HCT116 (cell line): ENCODE measurements around the gene TAGLN. TPM values are rescaled to one million over a fixed set of nuclear protein-coding genes. Genes with fewer than 3 reads are reported as not detected.

ENCODE experiments used
- ATAC-seq: fragments of 200-7000 bp; cut with Tn5 transposase; 2 replicates; pipeline ENCODE4 v1.9.1; 2020; ENCODE audit warnings: mild to moderate bottlenecking, moderate library complexity
- BruUV-seq: library from RNA; stranded (reverse); fragments of 400-500 nt; replicated peaks from 2 replicates; lab custom pipeline; 2021; lab: Mats Ljungman, UMichigan
- CTCF ChIA-PET: fragments of 300-600 bp; sonication (Branson Sonifier 250); formaldehyde crosslinking; loops from one replicate; lab custom pipeline; 2021; ENCODE audit warnings: antibody characterized with exemption; lab: Charles Lee
- POLR2A ChIA-PET: fragments of 300-600, 350-600 bp; sonication (Branson Sonifier 250); formaldehyde crosslinking; loops from one replicate; lab custom pipeline; 2021; ENCODE audit warnings: antibody characterized with exemption; lab: Charles Lee
- RAD21 ChIA-PET, 2 experiments: fragments of 300-600 bp; sonication (Branson Sonifier 250); formaldehyde crosslinking; loops; one replicate each; lab custom pipeline; 2023; ENCODE audit warnings: low total read pairs in 2 of 2; ENCODE audit not compliant: uncharacterized antibody in 2 of 2, unreplicated experiment in 2 of 2, low non-redundant PET in 1 of 2; lab: Charles Lee
- DNase-seq: peaks from one replicate; pipeline ENCODE4 v3.0.0-alpha.2; 2010; ENCODE audit warnings: low read depth, low spot score
- H2AFZ ChIP-seq: fragments of 200-600 bp; shearing (Covaris generic), sonication (generic); 2 replicates; pipeline ENCODE4 v1.6.1; 2017; ENCODE audit warnings: low read depth, mixed run types, mixed read lengths, antibody characterized with exemption, low read length; ENCODE audit not compliant: poor library complexity, severe bottlenecking
- H3K27ac ChIP-seq: 2 replicates; pipeline ENCODE4 v1.5.1; 2012; ENCODE audit warnings: low read depth, low read length
- H3K27me3 ChIP-seq: fragments of 200-600 bp; sonication (generic); 2 replicates; pipeline ENCODE4 v1.6.1; 2016; ENCODE audit warnings: mixed run types, low read length, mixed read lengths; ENCODE audit not compliant: insufficient read depth
- H3K36me3 ChIP-seq, 2 experiments: fragments of 200-500 bp in 1 of 2; fragments of 200-600 bp in 1 of 2; sonication (Bioruptor generic) in 1 of 2; sonication (generic) in 1 of 2; 2 replicates each; pipeline versions ENCODE4 v1.5.1 to v1.6.1; 2014 to 2016; ENCODE audit warnings: low read length in 2 of 2, inconsistent platforms in 1 of 2, mixed read lengths in 1 of 2, mixed run types in 1 of 2; ENCODE audit not compliant: insufficient read depth in 2 of 2, control insufficient read depth in 1 of 2
- H3K4me1 ChIP-seq, 2 experiments: fragments of 200-600 bp in 1 of 2; sonication (generic) in 1 of 2; 2 replicates each; pipeline versions ENCODE4 v1.5.1 to v1.6.1; 2012 to 2017; ENCODE audit warnings: low read length in 2 of 2, inconsistent platforms in 1 of 2, mild to moderate bottlenecking in 1 of 2, mixed read lengths in 1 of 2, mixed run types in 1 of 2, moderate library complexity in 1 of 2; ENCODE audit not compliant: insufficient read depth in 2 of 2, control insufficient read depth in 1 of 2
- H3K4me2 ChIP-seq: fragments of 200-600 bp; sonication (generic); 2 replicates; pipeline ENCODE4 v1.6.1; 2017; ENCODE audit warnings: mixed run types, low read length, mixed read lengths
- H3K4me3 ChIP-seq, 2 experiments: fragments of 200-600 bp in 1 of 2; sonication (generic) in 1 of 2; replicated peaks in 1 of 2; 2 replicates each; pipeline ENCODE4 v1.5.1; 2011 to 2016; ENCODE audit warnings: low read length in 2 of 2, control low read depth in 1 of 2, low read depth in 1 of 2, mild to moderate bottlenecking in 1 of 2, mixed read lengths in 1 of 2, mixed run types in 1 of 2
- H3K79me2 ChIP-seq: fragments of 200-600 bp; sonication (generic); 2 replicates; pipeline ENCODE4 v1.6.1; 2017; ENCODE audit warnings: mild to moderate bottlenecking, mixed run types, low read length, moderate library complexity, mixed read lengths; ENCODE audit not compliant: insufficient read depth
- H3K9ac ChIP-seq: fragments of 200-600 bp; sonication (generic); 2 replicates; pipeline ENCODE4 v1.6.1; 2016; ENCODE audit warnings: low read length, mixed read lengths
- H3K9me2 ChIP-seq: fragments of 200-600 bp; sonication (generic), shearing (Covaris generic); 2 replicates; pipeline ENCODE4 v1.6.1; 2017; ENCODE audit warnings: mixed run types, mild to moderate bottlenecking, moderate library complexity; ENCODE audit not compliant: insufficient read depth
- H3K9me3 ChIP-seq, 2 experiments: fragments of 200-500 bp in 1 of 2; fragments of 200-600 bp in 1 of 2; sonication (Bioruptor generic) in 1 of 2; sonication (generic) in 1 of 2; 2 replicates each; pipeline ENCODE4 v1.6.1; 2014 to 2017; ENCODE audit warnings: low read length in 2 of 2, mixed read lengths in 2 of 2, inconsistent platforms in 1 of 2, low read depth in 1 of 2, mild to moderate bottlenecking in 1 of 2, mixed run types in 1 of 2, moderate library complexity in 1 of 2; ENCODE audit not compliant: control insufficient read depth in 1 of 2, insufficient read depth in 1 of 2
- H4K20me1 ChIP-seq: fragments of 200-600 bp; sonication (generic), shearing (Covaris generic); 2 replicates; pipeline ENCODE4 v1.6.1; 2017; ENCODE audit warnings: mixed run types, mild to moderate bottlenecking, moderate library complexity; ENCODE audit not compliant: insufficient read depth
- ELF1 ChIP-seq: IDR thresholded peaks from 2 replicates; pipeline ENCODE4 v1.6.1; 2012; ENCODE audit warnings: low read depth, borderline replicate concordance
- FOSL1 ChIP-seq: IDR thresholded peaks from 2 replicates; pipeline ENCODE4 v1.6.1; 2012; ENCODE audit warnings: low read depth
- JUND ChIP-seq: IDR thresholded peaks from 2 replicates; pipeline ENCODE4 v1.6.1; 2012
- MAX ChIP-seq: IDR thresholded peaks from 2 replicates; pipeline ENCODE4 v1.6.1; 2012
- POLR2A ChIP-seq: IDR thresholded peaks from 2 replicates; pipeline ENCODE4 v1.7.0; 2011; ENCODE audit warnings: borderline replicate concordance; ENCODE audit not compliant: insufficient read depth, insufficient read length; ENCODE audit errors: extremely low read depth
- POLR2AphosphoS5 ChIP-seq: IDR thresholded peaks from 2 replicates; pipeline ENCODE4 v1.6.1; 2011; ENCODE audit warnings: mild to moderate bottlenecking, low read depth, low read length, moderate library complexity
- SP1 ChIP-seq: IDR thresholded peaks from 2 replicates; pipeline ENCODE4 v1.6.1; 2012; ENCODE audit warnings: low read depth
- SRF ChIP-seq: IDR thresholded peaks from 2 replicates; pipeline ENCODE4 v1.6.1; 2012; ENCODE audit warnings: low read depth
- TCF7L2 ChIP-seq: IDR thresholded peaks from 2 replicates; pipeline ENCODE4 v1.7.0; 2011; ENCODE audit warnings: borderline replicate concordance, inconsistent platforms; ENCODE audit not compliant: insufficient read depth, insufficient read length; ENCODE audit errors: extremely low read depth
- ZBTB33 ChIP-seq: IDR thresholded peaks from 2 replicates; pipeline ENCODE4 v1.6.1; 2011; ENCODE audit warnings: mild to moderate bottlenecking, low read length, moderate library complexity; ENCODE audit not compliant: insufficient replicate concordance; ENCODE audit errors: extremely low read depth
- ZFX ChIP-seq: fragments of 450-650 bp; IDR thresholded peaks from 2 replicates; pipeline ENCODE4 v1.6.1; 2017
- intact Hi-C: fragments of 100-400 bp; cut with micrococcal nuclease; formaldehyde crosslinking; loops from 2 replicates; pipeline ENCODE4 v1.10.0; 2022
- total RNA-seq: library from RNA; stranded (reverse); gene quantifications from one replicate; pipeline ENCODE4 v1.2.1, GENCODE V29; 2021; ENCODE audit not compliant: unreplicated experiment
- TF ChIP-seq, protein P1 (sequence below): IDR thresholded peaks from 2 replicates; pipeline ENCODE4 v1.6.1; 2012

Gene TAGLN
- total RNA-seq, 1 experiment from 2014 or later = 10.0 TPM

- Histone ChIP-seq H3K27me3 (no peaks in the 10 kb centered on the region), H3K36me3 (peaks cover 16 to 19% of the 10 kb centered on the region in 2 experiments; a peak in 3 of 4 replicates), H3K9me3 (no peaks in the 10 kb centered on the region), H3K27ac (no peak overlapping the region), H3K9me2 (no peaks in the 10 kb centered on the region), H3K4me1 (peaks cover 9 to 14% of the 10 kb centered on the region in 2 experiments), H3K4me3 (no peak overlapping the region), H4K20me1 (no peaks in the 10 kb centered on the region), H3K4me2 (no peak overlapping the region), H3K9ac (no peak overlapping the region), H3K79me2 (no peaks in the 10 kb centered on the region), H2AFZ (no peak overlapping the region)
- ChIA-PET POLR2A (no interaction called here), CTCF (no interaction called here), RAD21 (no interaction called here)
- TF ChIP-seq TCF7L2 = no peak
- TF ChIP-seq MAX = no peak
- TF ChIP-seq, protein P1, sequence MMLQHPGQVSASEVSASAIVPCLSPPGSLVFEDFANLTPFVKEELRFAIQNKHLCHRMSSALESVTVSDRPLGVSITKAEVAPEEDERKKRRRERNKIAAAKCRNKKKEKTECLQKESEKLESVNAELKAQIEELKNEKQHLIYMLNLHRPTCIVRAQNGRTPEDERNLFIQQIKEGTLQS = no peak
- no peak for TF ChIP-seq ZFX
- no peak for DNase-seq
- no peak for ATAC-seq
- intact Hi-C loops = no loop called here
- no TSS peak for BruUV-seq
Observed at GRCh38 chr11:117217141-117218084, 18.2 kb downstream of the TAGLN start.

DNA sequence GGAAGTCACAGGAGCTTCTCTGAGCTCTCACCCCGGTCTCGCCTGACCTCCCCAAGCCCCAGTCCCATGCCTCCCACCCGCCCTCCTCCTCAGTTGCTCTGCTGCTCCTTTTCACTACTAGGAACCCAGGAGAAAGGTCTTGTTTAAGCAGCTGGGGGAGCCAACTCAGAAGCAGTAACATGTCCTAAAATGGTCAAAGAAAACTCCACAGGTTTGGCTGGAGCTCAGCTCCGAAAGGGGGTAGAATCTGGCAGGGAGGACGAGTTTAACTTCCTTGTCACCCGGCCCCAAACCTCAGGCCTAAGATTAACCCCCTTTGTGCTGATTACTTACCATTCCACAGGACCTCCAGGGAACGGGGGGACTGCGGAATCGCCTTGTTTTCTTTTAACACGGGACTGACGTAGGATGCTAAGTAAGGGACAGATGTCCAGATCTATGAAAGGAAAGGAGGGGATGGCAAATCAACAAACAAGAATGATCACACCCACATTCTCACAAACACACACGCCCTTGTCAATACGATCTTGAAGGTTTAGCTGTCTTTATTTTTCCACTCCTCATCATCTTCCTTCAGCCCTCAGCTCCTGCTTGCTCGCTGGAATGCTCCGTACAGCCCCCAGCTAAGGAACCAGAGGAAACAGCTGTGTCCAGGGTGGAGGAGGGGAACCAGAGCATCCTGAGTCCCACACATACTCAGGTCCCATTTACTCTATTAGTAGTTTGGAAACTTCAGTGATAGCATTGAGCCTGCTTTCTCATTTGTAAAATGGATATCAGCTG lies 19.2 kb downstream of the TAGLN start:
- intact Hi-C loops = no loop called here
- POLR2A ChIA-PET = no interaction called here
- TF ChIP-seq SRF (no peak), ZFX (no peak), POLR2A (no peak), ZBTB33 (no peak), ELF1 (no peak), SP1 (no peak), JUND (no peak), POLR2AphosphoS5 (no peak), FOSL1 (no peak)
- TF ChIP-seq, all 23 proteins: peak for 0

More for the DNA sequence above, 19.2 kb downstream of the TAGLN start:
- H3K9me3 ChIP-seq = no peaks in the 10 kb centered on the region
- H3K36me3 ChIP-seq = peaks cover 12 to 19% of the 10 kb centered on the region in 2 experiments; a peak in 3 of 4 replicates
- no peaks in the 10 kb centered on the region for H4K20me1 ChIP-seq
- RAD21 ChIA-PET = no interaction called here
- no peak overlapping the region for H3K27ac ChIP-seq
- H3K4me3 ChIP-seq = no peak overlapping the region
- CTCF ChIA-PET = no interaction called here
- no peaks in the 10 kb centered on the region for H3K27me3 ChIP-seq
- BruUV-seq = no TSS peak
- DNase-seq (no peak), ATAC-seq (no peak)
- no peak overlapping the region for H3K4me2 ChIP-seq
- peaks cover 10 to 20% of the 10 kb centered on the region in 2 experiments for H3K4me1 ChIP-seq
- no peaks in the 10 kb centered on the region for H3K79me2 ChIP-seq
- H3K9me2 ChIP-seq = no peaks in the 10 kb centered on the region
- no peak overlapping the region for H3K9ac ChIP-seq
- no peak overlapping the region for H2AFZ ChIP-seq
